OCI-M2 (cell line): ENCODE data around the gene PARD3.

ENCODE experiments used
- DNase-seq: peaks from one replicate; lab custom pipeline; 2025; ENCODE audit not compliant: unreplicated experiment; lab: John Stamatoyannopoulos, UW

Gene PARD3

GRCh38 chr10:34547695-34548094, 267.4 kb downstream of the PARD3 start:
- no peak for DNase-seq

GRCh38 chr10:34547291-34547690, 267.8 kb downstream of the PARD3 start:
- DNase-seq = no peak

GRCh38 chr10:34544400-34544799, 270.7 kb downstream of the PARD3 start:
- no peak for DNase-seq

- DNase-seq = no peak
Measured at GRCh38 chr10:34543716-34544115, 271.4 kb downstream of the PARD3 start.

GRCh38 chr10:34540492-34540891, 274.6 kb downstream of the PARD3 start:
- no peak for DNase-seq

- DNase-seq = no peak
Measured at GRCh38 chr10:34539533-34540315, 275.4 kb downstream of the PARD3 start.

- no peak for DNase-seq
Measured at GRCh38 chr10:34538281-34538829, 276.7 kb downstream of the PARD3 start.

GRCh38 chr10:34537629-34538231, 277.4 kb downstream of the PARD3 start:
- DNase-seq = no peak

- DNase-seq = no peak
Measured at GRCh38 chr10:34535872-34536271, 279.2 kb downstream of the PARD3 start.

GRCh38 chr10:34530778-34531177, 284.3 kb downstream of the PARD3 start:
- DNase-seq = no peak

GRCh38 chr10:34528320-34528719, 286.8 kb downstream of the PARD3 start:
- DNase-seq = no peak

- no peak for DNase-seq
Measured at GRCh38 chr10:34526758-34527730, 288.1 kb downstream of the PARD3 start.

GRCh38 chr10:34526186-34526585, 288.9 kb downstream of the PARD3 start:
- no peak for DNase-seq

GRCh38 chr10:34524369-34525091, 290.6 kb downstream of the PARD3 start:
- no peak for DNase-seq

GRCh38 chr10:34523017-34523767, 291.9 kb downstream of the PARD3 start:
- no peak for DNase-seq

- DNase-seq = no peak
Measured at GRCh38 chr10:34522546-34522945, 292.6 kb downstream of the PARD3 start.

- no peak for DNase-seq
Measured at GRCh38 chr10:34520510-34520909, 294.6 kb downstream of the PARD3 start.

GRCh38 chr10:34520084-34520483, 295.0 kb downstream of the PARD3 start:
- no peak for DNase-seq

- no peak for DNase-seq
Measured at GRCh38 chr10:34514290-34514689, 300.8 kb downstream of the PARD3 start.

GRCh38 chr10:34513636-34514035, 301.5 kb downstream of the PARD3 start:
- no peak for DNase-seq
